ENCODE results near the gene RAPH1. TPM values are rescaled to one million over a fixed set of nuclear protein-coding genes. Genes with fewer than 3 reads are reported as not detected.

Gene RAPH1
- polyA plus RNA-seq, 1 donor (not counting 4 experiments of a cell fraction or from before 2014, with no cell fraction given) = 2.9 TPM

DNA sequence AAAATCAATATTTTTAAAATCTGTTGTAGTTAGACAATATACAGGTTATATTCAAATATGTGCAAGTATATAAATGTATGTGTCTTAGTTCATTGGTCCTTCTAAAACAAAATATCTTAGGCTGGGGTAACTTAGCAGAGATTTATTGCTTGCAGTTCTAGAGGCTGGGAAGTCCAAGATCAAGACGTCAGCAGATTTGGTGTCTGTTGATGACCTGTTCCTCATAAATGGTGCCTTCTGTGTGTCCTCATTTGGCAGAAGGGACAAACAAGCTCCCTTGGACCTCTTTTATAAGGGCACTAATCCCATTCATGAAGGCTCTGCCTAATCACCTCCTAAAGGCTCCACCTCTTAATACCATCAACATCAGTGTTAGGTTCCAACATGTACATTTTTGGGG is 175.7 kb downstream of the RAPH1 start:
- DNase-seq (ENCODE audit: low read depth, low spot score) = no peak

DNA sequence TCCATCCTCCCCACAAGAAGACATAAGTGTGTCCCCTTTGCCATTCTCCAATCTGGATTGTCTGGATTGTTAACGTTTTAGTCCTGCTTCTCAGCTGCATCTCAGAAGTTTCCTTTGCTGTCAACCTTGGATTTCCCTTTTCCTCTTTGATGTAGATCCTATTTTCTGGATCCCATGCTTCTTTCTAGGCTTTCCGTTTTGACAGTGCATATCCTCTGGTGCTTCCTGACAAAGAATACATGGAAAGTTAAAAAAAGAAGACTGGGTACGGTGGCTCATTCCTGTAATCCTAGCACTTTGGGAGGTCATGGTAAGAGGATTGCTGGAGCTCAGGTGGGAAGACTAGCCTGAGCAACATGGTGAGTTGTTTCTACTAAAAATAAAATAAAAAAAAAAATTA is 180.1 kb downstream of the RAPH1 start:
- Histone ChIP-seq H3K9me1 (ENCODE audit: control insufficient read depth, extremely low read depth, insufficient read depth, low read length) (no peaks in the 10 kb centered on the region), H2AFZ (ENCODE audit: control insufficient read depth, low read length) (no peak overlapping the region), H3K27ac (ENCODE audit: control insufficient read depth, insufficient read depth, low read length) (no peak overlapping the region), H3K9ac (ENCODE audit: control insufficient read depth, extremely low read depth, insufficient read depth, low read length) (no peak overlapping the region), H3K79me2 (ENCODE audit: control insufficient read depth, insufficient read depth, low read length) (peaks cover 10% of the 10 kb centered on the region), H3K9me3 (ENCODE audit: control insufficient read depth, low read depth, low read length) (no peaks in the 10 kb centered on the region), H3K4me1 (ENCODE audit: control insufficient read depth, extremely low read depth, insufficient read depth, low read length) (no peaks in the 10 kb centered on the region), H3K4me3 (ENCODE audit: control insufficient read depth in 2 of 3, extremely low read depth in 1 of 3, insufficient read depth in 2 of 3, low read depth in 1 of 3, low read length in 3 of 3) (no peak overlapping the region), H4K20me1 (ENCODE audit: control insufficient read depth, extremely low read depth, insufficient read depth, low read length) (no peaks in the 10 kb centered on the region), H3K36me3 (ENCODE audit: control insufficient read depth in 2 of 2, extremely low read depth in 1 of 2, insufficient read depth in 2 of 2, low read length in 2 of 2) (no peaks in the 10 kb centered on the region), H3K27me3 (ENCODE audit: control insufficient read depth, extremely low read depth, insufficient read depth, low read length) (no peaks in the 10 kb centered on the region), H3K4me2 (ENCODE audit: control insufficient read depth, extremely low read depth, insufficient read depth, low read depth, low read length) (no peak overlapping the region)
- no peak for FAIRE-seq
- TF ChIP-seq, protein P1, sequence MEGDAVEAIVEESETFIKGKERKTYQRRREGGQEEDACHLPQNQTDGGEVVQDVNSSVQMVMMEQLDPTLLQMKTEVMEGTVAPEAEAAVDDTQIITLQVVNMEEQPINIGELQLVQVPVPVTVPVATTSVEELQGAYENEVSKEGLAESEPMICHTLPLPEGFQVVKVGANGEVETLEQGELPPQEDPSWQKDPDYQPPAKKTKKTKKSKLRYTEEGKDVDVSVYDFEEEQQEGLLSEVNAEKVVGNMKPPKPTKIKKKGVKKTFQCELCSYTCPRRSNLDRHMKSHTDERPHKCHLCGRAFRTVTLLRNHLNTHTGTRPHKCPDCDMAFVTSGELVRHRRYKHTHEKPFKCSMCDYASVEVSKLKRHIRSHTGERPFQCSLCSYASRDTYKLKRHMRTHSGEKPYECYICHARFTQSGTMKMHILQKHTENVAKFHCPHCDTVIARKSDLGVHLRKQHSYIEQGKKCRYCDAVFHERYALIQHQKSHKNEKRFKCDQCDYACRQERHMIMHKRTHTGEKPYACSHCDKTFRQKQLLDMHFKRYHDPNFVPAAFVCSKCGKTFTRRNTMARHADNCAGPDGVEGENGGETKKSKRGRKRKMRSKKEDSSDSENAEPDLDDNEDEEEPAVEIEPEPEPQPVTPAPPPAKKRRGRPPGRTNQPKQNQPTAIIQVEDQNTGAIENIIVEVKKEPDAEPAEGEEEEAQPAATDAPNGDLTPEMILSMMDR (optimal IDR thresholded peaks at IDR 0.05 in 1 of 3, IDR thresholded peaks at IDR 0.05 in 1 of 3, conservative IDR thresholded peaks at IDR 0.05 in 1 of 3; ENCODE audit: extremely low read depth in 1 of 3, insufficient read depth in 2 of 3, low read length in 3 of 3) = no peak
- no peak for TF ChIP-seq EZH2 (IDR thresholded peaks at IDR 0.05; ENCODE audit: low read length)
- no peak for DNase-seq (ENCODE audit: low read depth, low spot score)
- dilution Hi-C loops (cut with MboI; ENCODE audit: extremely low pct_ligation_motif_present, low sequenced_read_pairs) = no loop called here

More for the DNA sequence above, 175.7 kb downstream of the RAPH1 start:
- H2AFZ ChIP-seq (ENCODE audit: control insufficient read depth, low read length) = no peak overlapping the region
- H3K9me1 ChIP-seq (ENCODE audit: control insufficient read depth, extremely low read depth, insufficient read depth, low read length) = no peaks in the 10 kb centered on the region
- no peak overlapping the region for H3K9ac ChIP-seq (ENCODE audit: control insufficient read depth, extremely low read depth, insufficient read depth, low read length)
- FAIRE-seq = no peak
- H3K4me1 ChIP-seq (ENCODE audit: control insufficient read depth, extremely low read depth, insufficient read depth, low read length) = no peaks in the 10 kb centered on the region
- no peak for TF ChIP-seq EZH2 (IDR thresholded peaks at IDR 0.05; ENCODE audit: low read length)
- TF ChIP-seq, protein P1 (optimal IDR thresholded peaks at IDR 0.05 in 1 of 3, IDR thresholded peaks at IDR 0.05 in 1 of 3, conservative IDR thresholded peaks at IDR 0.05 in 1 of 3; ENCODE audit: extremely low read depth in 1 of 3, insufficient read depth in 2 of 3, low read length in 3 of 3) = no peak
- no peaks in the 10 kb centered on the region for H3K27me3 ChIP-seq (ENCODE audit: control insufficient read depth, extremely low read depth, insufficient read depth, low read length)
- H3K36me3 ChIP-seq (ENCODE audit: control insufficient read depth in 2 of 2, extremely low read depth in 1 of 2, insufficient read depth in 2 of 2, low read length in 2 of 2) = no peaks in the 10 kb centered on the region
- no peak overlapping the region for H3K4me2 ChIP-seq (ENCODE audit: control insufficient read depth, extremely low read depth, insufficient read depth, low read depth, low read length)
- H3K4me3 ChIP-seq (ENCODE audit: control insufficient read depth in 2 of 3, extremely low read depth in 1 of 3, insufficient read depth in 2 of 3, low read depth in 1 of 3, low read length in 3 of 3) = no peak overlapping the region
- H4K20me1 ChIP-seq (ENCODE audit: control insufficient read depth, extremely low read depth, insufficient read depth, low read length) = no peaks in the 10 kb centered on the region
- H3K79me2 ChIP-seq (ENCODE audit: control insufficient read depth, insufficient read depth, low read length) = no peaks in the 10 kb centered on the region
- no peak overlapping the region for H3K27ac ChIP-seq (ENCODE audit: control insufficient read depth, insufficient read depth, low read length)
- dilution Hi-C loops (cut with MboI; ENCODE audit: extremely low pct_ligation_motif_present, low sequenced_read_pairs) = no loop called here
- no peaks in the 10 kb centered on the region for H3K9me3 ChIP-seq (ENCODE audit: control insufficient read depth, low read depth, low read length)
